Measurements from ENCODE around the gene TLCD5.

DNA sequence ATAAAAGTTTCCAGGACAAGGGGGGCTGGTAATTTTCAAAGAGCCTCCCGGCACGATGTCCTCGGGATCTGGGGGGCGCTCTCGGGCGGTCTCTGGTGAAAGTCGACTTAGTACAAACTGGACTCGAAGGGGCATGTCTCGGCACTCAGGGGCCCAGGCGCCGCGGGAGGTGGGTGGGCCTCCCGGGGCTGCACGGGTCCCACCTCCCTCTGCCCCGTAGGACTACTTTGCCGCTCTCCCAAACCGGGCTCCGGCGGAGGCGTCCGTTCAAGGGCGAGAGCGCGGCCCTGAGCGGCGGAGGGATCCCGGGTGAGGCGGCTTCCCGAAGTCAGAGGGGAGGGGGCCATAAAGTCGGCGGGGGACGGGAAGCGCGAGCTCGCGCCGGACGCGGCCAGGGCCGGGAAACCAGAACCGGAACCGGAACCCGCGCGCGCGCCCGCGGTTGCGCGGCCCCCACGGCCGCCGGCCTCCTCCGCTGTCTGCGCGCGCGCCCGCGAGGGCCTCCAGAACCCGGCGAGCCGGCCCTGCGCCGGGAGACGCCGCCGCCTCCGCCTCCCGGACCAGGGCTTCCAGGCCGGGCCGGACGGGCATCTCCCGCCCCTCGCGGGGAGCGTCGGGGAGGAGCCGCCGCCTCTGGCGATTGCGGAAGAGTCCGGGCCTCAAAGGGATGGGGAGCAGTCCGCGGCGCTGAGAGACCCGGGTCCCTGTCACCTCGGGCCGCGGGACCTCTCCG is 11.0 kb downstream of the TLCD5 start, which contains the start of gene ARHGEF12:
- TF ChIP-seq, protein P1, sequence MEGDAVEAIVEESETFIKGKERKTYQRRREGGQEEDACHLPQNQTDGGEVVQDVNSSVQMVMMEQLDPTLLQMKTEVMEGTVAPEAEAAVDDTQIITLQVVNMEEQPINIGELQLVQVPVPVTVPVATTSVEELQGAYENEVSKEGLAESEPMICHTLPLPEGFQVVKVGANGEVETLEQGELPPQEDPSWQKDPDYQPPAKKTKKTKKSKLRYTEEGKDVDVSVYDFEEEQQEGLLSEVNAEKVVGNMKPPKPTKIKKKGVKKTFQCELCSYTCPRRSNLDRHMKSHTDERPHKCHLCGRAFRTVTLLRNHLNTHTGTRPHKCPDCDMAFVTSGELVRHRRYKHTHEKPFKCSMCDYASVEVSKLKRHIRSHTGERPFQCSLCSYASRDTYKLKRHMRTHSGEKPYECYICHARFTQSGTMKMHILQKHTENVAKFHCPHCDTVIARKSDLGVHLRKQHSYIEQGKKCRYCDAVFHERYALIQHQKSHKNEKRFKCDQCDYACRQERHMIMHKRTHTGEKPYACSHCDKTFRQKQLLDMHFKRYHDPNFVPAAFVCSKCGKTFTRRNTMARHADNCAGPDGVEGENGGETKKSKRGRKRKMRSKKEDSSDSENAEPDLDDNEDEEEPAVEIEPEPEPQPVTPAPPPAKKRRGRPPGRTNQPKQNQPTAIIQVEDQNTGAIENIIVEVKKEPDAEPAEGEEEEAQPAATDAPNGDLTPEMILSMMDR (IDR thresholded peaks at IDR 0.05; ENCODE audit: poor library complexity), result peak; percentile 63
- TF ChIP-seq EZH2 (IDR thresholded peaks at IDR 0.05; ENCODE audit: borderline replicate concordance), result no peak

Measured in hepatocyte (in vitro differentiated cells).